ENCODE measurements around the gene STXBP4.

DNA sequence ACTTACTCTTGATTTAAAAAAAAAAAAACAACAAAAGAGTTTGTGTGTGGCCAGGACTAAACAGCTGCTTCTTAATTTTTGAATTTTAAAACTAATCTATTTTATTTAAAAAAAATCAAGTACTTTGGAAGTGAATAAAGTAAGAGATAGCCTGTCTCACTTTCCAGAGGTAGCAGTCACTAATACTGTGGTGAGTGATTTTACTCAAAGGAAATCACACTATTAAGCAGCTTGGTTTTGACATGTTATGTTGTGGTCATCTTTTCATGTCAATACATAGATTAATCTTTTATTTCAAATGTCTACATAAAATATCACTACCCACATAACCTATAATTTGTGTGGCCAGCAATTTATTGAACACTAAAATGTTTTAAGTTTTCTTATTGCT, 194.0 kb downstream of the STXBP4 start:
- no peak for TF ChIP-seq EP300 (IDR thresholded peaks at IDR 0.05)
- TF ChIP-seq, protein P1, sequence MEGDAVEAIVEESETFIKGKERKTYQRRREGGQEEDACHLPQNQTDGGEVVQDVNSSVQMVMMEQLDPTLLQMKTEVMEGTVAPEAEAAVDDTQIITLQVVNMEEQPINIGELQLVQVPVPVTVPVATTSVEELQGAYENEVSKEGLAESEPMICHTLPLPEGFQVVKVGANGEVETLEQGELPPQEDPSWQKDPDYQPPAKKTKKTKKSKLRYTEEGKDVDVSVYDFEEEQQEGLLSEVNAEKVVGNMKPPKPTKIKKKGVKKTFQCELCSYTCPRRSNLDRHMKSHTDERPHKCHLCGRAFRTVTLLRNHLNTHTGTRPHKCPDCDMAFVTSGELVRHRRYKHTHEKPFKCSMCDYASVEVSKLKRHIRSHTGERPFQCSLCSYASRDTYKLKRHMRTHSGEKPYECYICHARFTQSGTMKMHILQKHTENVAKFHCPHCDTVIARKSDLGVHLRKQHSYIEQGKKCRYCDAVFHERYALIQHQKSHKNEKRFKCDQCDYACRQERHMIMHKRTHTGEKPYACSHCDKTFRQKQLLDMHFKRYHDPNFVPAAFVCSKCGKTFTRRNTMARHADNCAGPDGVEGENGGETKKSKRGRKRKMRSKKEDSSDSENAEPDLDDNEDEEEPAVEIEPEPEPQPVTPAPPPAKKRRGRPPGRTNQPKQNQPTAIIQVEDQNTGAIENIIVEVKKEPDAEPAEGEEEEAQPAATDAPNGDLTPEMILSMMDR (IDR thresholded peaks at IDR 0.05), result no peak
